ENCODE measurements around the gene MAP3K2. TPM values are rescaled to one million over a fixed set of nuclear protein-coding genes. Genes with fewer than 3 reads are reported as not detected.

The MAP3K2 gene
- total and polyA plus RNA-seq, 2 of the 8 experiments (the other 6 are each of a cell fraction or from before 2014, with no cell fraction given) = 2.0 to 23.2 TPM

- no peak for TF ChIP-seq SP2 (IDR thresholded peaks at IDR 0.05; ENCODE audit: low read length)
- TF ChIP-seq YY1 (IDR thresholded peaks at IDR 0.05; ENCODE audit: low read depth, low read length) = no peak
- no peak for TF ChIP-seq ATF2 (IDR thresholded peaks at IDR 0.05; ENCODE audit: low read length)
- TF ChIP-seq PHF8 (conservative IDR thresholded peaks at IDR 0.05; ENCODE audit: low read depth, low read length) = no peak
- TF ChIP-seq SIX5 (IDR thresholded peaks at IDR 0.05; ENCODE audit: low read depth, low read length) = no peak
- TF ChIP-seq CHD1 (IDR thresholded peaks at IDR 0.05; ENCODE audit: low read depth, low read length) = no peak
- no peak for TF ChIP-seq CTCF (IDR thresholded peaks at IDR 0.05; ENCODE audit: control extremely low read depth in 1 of 3, insufficient read depth in 1 of 3, low read depth in 1 of 3, low read length in 3 of 3)
Measured at GRCh38 chr2:127386246-127386645, 1.5 kb downstream of the MAP3K2 start (continued).
